Inflammatory macrophage treated with lipopolysaccharide for 4 hours (primary cell): ENCODE results near the gene TPR.

Experiments used
- DNase-seq: peaks from one replicate; pipeline ENCODE4 v3.0.0-alpha.2; 2020

TPR gene

GRCh38 chr1:186326009-186326408, 49.0 kb downstream of the TPR start:
- no peak for DNase-seq

- no peak for DNase-seq
These were observed 49.8 kb downstream of the TPR start for GRCh38 chr1:186325239-186325638.

GRCh38 chr1:186323865-186324264, 51.2 kb downstream of the TPR start:
- DNase-seq = no peak

GRCh38 chr1:186315570-186315969, 59.5 kb downstream of the TPR start:
- no peak for DNase-seq

GRCh38 chr1:186311375-186312051, 63.5 kb downstream of the TPR start:
- DNase-seq = no peak

GRCh38 chr1:186310307-186310706, 64.7 kb downstream of the TPR start:
- no peak for DNase-seq

DNA sequence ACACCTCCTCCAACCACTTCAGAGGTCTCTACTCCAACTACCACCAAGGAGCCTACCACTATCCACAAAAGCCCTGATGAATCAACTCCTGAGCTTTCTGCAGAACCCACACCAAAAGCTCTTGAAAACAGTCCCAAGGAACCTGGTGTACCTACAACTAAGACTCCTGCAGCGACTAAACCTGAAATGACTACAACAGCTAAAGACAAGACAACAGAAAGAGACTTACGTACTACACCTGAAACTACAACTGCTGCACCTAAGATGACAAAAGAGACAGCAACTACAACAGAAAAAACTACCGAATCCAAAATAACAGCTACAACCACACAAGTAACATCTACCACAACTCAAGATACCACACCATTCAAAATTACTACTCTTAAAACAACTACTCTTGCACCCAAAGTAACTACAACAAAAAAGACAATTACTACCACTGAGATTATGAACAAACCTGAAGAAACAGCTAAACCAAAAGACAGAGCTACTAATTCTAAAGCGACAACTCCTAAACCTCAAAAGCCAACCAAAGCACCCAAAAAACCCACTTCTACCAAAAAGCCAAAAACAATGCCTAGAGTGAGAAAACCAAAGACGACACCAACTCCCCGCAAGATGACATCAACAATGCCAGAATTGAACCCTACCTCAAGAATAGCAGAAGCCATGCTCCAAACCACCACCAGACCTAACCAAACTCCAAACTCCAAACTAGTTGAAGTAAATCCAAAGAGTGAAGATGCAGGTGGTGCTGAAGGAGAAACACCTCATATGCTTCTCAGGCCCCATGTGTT, 66.6 kb downstream of the TPR start:
- DNase-seq = no peak

- DNase-seq = no peak
These were observed 67.6 kb downstream of the TPR start for GRCh38 chr1:186307445-186307844.

DNA sequence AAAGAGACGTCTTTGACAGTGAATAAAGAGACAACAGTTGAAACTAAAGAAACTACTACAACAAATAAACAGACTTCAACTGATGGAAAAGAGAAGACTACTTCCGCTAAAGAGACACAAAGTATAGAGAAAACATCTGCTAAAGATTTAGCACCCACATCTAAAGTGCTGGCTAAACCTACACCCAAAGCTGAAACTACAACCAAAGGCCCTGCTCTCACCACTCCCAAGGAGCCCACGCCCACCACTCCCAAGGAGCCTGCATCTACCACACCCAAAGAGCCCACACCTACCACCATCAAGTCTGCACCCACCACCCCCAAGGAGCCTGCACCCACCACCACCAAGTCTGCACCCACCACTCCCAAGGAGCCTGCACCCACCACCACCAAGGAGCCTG, 68.5 kb downstream of the TPR start:
- DNase-seq = no peak

DNA sequence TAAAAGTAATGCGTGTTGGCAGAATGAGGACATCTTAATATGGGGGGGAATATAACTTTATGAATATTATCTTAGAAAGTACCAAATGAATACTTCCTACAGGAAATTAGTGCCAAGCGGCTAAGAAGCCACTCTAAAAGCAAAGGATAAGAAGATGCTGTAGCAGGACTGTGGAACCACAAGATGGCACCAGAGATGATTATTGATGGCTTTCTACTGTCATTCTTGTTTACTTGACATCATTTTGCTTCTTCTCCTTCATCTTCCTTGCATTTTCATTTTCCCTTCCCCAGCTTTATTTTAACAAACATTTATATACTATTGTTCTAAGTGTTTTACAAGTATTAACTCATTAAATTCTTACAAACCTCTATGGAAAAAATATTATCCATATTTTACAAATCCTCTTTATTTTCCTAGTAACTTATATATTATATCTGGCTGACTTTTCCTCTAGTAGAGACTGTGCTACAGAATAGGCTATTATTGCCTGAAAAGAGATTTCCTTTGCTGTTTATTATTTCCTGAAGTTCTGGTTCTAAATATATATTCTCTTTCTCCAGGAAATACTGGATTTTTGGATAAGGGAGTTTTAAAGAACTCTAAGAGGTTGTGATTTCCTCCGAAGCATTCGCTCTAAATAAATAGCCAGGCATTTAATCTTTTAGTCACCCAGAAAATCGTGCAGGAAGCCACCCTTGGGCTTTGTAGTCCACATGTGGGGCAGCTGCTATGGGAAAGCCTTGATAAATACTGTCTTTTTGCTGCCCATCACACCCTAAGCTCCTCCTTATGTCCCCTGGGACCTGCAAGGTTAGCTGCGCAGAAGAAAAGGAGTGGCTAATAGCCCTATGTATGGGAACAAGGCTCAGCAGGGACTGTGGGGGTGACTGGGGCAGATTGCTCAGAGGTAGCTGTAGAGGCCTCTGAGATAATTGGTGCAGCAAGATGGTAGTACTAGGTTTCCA, 69.8 kb downstream of the TPR start:
- DNase-seq = peak; percentile 48

DNA sequence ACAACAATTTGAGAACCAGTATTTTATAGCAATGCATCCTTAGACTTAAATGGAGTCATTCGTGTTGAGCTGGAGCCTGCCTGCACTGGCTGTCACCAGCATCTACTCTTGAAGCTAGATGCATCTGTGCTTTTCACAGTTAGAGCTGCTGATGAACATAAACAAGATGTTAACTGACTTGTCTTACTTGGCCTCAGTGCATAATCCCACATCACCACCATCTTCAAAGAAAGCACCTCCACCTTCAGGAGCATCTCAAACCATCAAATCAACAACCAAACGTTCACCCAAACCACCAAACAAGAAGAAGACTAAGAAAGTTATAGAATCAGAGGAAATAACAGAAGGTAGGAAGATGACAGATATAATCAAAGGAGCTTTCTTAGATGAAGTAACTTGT, 71.1 kb downstream of the TPR start:
- DNase-seq = no peak

DNA sequence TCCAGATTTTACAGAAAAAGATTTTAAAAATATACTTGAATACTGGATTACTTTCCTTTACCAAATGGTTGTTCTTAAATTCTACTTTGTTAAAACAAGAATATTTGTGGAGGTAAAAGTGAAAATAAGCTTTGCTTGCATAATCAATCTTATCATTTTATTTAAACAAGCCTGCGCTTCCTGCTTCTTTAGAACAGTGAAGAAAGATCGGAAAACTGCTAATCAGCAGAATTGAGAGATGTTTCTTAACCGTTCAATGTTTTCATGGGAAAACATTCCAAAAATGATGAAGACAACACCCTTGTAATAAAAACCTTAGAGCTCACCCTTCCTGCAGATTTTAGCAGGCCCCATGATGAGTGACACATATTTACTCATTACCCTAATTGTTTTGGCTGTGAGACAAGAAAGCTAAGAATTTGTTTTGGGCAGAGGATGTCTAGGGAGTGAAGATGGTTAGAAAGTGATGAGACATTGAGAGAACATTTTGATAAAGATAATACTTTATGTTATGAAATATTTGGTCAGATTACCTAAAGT, 72.6 kb downstream of the TPR start:
- no peak for DNase-seq

GRCh38 chr1:186301448-186301847, 73.6 kb downstream of the TPR start:
- no peak for DNase-seq

- DNase-seq = no peak
These were observed 75.0 kb downstream of the TPR start for GRCh38 chr1:186300056-186300455.

DNA sequence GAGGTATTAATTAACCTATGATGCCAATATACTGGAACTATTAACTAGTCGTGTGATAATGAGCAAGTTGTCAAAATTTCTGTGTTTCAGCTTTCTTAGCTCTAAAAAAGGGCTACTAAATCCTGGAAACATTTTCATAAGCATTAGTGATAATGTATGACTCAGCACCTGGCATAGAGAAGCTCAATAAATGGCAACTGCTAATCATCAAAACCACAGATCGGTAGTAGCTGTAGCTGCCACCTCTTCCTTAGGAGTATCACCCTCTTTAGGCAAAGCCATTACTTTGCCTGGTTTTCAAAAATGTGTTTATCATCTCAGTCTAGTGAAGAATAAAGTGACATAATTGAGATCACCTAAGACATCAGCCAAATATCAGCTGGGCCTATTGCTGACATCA, 75.5 kb downstream of the TPR start:
- DNase-seq = no peak

DNA sequence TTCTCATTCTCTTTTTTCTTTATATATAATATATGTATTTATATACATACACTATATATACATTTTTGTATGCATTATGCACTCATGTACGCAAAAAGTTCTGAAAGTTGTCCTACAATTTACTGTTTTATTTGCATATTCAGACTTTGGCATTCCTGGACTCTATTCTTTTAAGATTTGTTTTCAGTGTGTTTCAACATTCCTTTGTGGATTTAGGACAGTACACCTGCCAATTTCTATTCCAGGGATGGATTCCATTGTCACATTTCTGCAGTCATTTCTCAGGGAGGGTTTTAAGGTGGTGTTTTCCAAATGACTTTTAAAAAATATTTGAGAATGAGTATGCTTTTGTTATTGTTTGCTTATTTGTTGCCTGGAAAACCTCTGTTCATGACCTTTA, 76.2 kb downstream of the TPR start:
- DNase-seq = no peak

GRCh38 chr1:186297439-186298045, 77.5 kb downstream of the TPR start:
- DNase-seq = no peak

- no peak for DNase-seq
These were observed 79.1 kb downstream of the TPR start, which contains the start of gene PRG4 for GRCh38 chr1:186295980-186296379. Gene PRG4 (plus strand): TSS chr1:186296279.

DNA sequence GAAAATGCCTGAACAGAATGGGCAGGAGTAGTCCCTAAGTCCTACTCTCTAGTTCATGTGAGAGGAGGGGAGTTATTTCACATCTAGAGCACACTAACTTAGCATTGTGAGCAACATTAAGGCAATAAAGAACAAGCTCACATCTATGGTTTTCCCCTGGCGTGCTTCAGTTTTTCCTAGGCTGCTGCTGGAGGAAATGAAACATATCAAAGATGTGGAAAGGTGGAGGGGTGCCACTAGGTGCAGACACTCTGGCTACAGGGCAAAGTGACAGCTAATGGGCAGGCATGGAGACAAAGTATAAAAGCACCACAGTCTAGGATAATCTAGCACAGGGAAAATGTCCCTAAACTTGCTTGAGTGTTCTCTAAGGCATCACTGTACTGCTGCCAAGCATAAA, 82.2 kb downstream of the TPR start:
- no peak for DNase-seq

DNA sequence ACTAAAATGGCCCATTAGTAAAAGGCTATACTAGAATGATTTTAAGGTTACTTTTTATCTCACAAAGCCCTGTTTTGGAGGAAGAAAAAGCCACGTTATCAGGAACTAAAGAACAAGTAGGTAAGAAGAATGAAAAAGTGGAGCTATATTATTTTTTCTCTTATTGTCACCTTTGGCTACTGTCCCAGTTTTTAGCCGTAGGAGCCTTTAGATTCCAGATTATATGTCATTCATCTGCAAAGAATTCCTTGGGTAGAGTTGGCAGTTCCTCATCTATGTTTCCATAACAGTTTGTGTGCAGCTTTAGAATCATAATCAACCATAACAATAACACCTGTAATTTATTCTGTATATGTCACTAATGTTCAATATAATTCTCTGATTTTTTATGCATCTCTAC, 83.8 kb downstream of the TPR start:
- DNase-seq = no peak

DNA sequence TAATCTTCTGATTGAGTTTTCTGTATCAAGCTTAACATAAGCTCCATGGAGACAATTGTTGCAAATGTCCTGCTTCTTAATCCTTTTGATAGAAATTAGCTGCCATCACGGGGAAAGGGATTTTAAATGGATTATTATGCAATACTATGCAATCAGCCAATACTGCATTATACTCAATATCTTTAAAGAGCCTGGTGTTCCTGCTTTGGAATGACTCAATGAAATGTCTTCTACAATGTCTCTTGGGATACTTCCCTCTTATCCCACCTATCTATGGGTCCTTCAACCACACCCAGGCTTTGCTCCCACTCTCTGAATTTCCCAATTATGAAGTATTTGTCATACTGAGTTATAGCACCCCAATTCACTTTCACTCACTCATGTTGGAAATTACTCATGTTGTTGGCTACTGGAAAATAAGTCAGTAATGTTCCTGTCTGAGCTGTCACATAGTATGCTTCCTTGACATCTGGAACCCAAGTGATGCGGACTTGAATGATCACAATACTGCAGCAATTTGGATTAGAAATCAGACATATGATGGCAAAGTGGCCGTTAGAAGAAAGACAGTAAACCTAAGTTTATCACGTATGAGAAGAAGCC, 85.0 kb downstream of the TPR start:
- DNase-seq = no peak

GRCh38 chr1:186286615-186287315, 88.3 kb downstream of the TPR start:
- DNase-seq = no peak
